Fibroblast of lung (primary cell): ENCODE data around the gene OR51A4. TPM values are rescaled to one million over a fixed set of nuclear protein-coding genes. Genes with fewer than 3 reads are reported as not detected.

ENCODE experiments used
- DNase-seq, 2 donors: peaks; one replicate each; pipeline versions ENCODE4 v3.0.0 to v3.0.0-alpha.2; 2010; ENCODE audit warnings: low read depth in 2 of 2
- H2AFZ ChIP-seq: 2 replicates; pipeline ENCODE4 v1.5.1; 2012; ENCODE audit warnings: low read length, control low read depth, inconsistent platforms
- H3K27ac ChIP-seq: 2 replicates; pipeline ENCODE4 v1.5.1; 2011; ENCODE audit warnings: low read length, control low read depth; ENCODE audit not compliant: insufficient read depth
- H3K27me3 ChIP-seq: 2 replicates; pipeline ENCODE4 v1.5.1; 2011; ENCODE audit warnings: mild to moderate bottlenecking, low read length; ENCODE audit not compliant: control insufficient read depth, insufficient read depth
- H3K36me3 ChIP-seq: 2 replicates; pipeline ENCODE4 v1.5.1; 2011; ENCODE audit warnings: low read length; ENCODE audit not compliant: control insufficient read depth, insufficient read depth
- H3K4me1 ChIP-seq: 2 replicates; pipeline ENCODE4 v1.5.1; 2011; ENCODE audit warnings: low read length; ENCODE audit not compliant: control insufficient read depth, insufficient read depth; ENCODE audit errors: extremely low read depth
- H3K4me2 ChIP-seq: 2 replicates; pipeline ENCODE4 v1.5.1; 2011; ENCODE audit warnings: low read length, control low read depth; ENCODE audit not compliant: insufficient read depth; ENCODE audit errors: extremely low read depth
- H3K4me3 ChIP-seq, 4 experiments: fragments of 200-600 bp in 1 of 4; sonication (generic) in 1 of 4; replicated peaks in 1 of 4; 2 replicates each; pipeline ENCODE4 v1.5.1; 2011 to 2016; ENCODE audit warnings: low read length in 4 of 4, low read depth in 3 of 4, mild to moderate bottlenecking in 3 of 4, control low read depth in 2 of 4, inconsistent platforms in 1 of 4, mixed read lengths in 1 of 4; ENCODE audit not compliant: insufficient read depth in 1 of 4; ENCODE audit errors: control extremely low read depth in 1 of 4
- H3K79me2 ChIP-seq: 2 replicates; pipeline ENCODE4 v1.5.1; 2012; ENCODE audit warnings: mild to moderate bottlenecking, low read length, inconsistent platforms; ENCODE audit not compliant: control insufficient read depth, insufficient read depth
- H3K9ac ChIP-seq: 2 replicates; pipeline ENCODE4 v1.5.1; 2011; ENCODE audit warnings: mild to moderate bottlenecking, low read length, control low read depth; ENCODE audit not compliant: insufficient read depth
- H3K9me3 ChIP-seq: 2 replicates; pipeline ENCODE4 v1.5.1; 2012; ENCODE audit warnings: low read depth, low read length; ENCODE audit not compliant: control insufficient read depth, insufficient read depth
- H4K20me1 ChIP-seq: 2 replicates; pipeline ENCODE4 v1.5.1; 2011; ENCODE audit warnings: low read length; ENCODE audit not compliant: control insufficient read depth, insufficient read depth; ENCODE audit errors: extremely low read depth
- EZH2 ChIP-seq: IDR thresholded peaks from 2 replicates; pipeline ENCODE4 v1.5.1; 2012; ENCODE audit warnings: low read length, control low read depth, mild to moderate bottlenecking; ENCODE audit errors: missing control alignments
- polyA plus RNA-seq, 2 donors: library from polyadenylated mRNA; depleted of rRNA in 1 of 2; stranded (reverse) in 1 of 2; unstranded in 1 of 2; fragments of >200 nt; gene quantifications; 2 replicates each; pipeline ENCODE4 v1.2.1, GENCODE V29; 2011 to 2012; ENCODE audit warnings: missing spikeins in 1 of 2
- total RNA-seq: library from RNA; depleted of rRNA; stranded (reverse); fragments of >200 nt; gene quantifications from 2 replicates; pipeline ENCODE4 v1.2.1, GENCODE V29; 2014
- TF ChIP-seq, protein P1 (sequence below), 2 donors: IDR thresholded peaks in 1 of 2; conservative IDR thresholded peaks in 1 of 2; 1 replicate in 1 of 2; 2 replicates in 1 of 2; pipeline ENCODE4 v1.5.1; 2011 to 2012; ENCODE audit warnings: low read length in 2 of 2, control low read depth in 1 of 2, inconsistent platforms in 1 of 2, low read depth in 1 of 2, mild to moderate bottlenecking in 1 of 2

The OR51A4 gene
- total and polyA plus RNA-seq, 2 donors (not counting 1 experiment from before 2014, with no cell fraction given) = not detected

DNA sequence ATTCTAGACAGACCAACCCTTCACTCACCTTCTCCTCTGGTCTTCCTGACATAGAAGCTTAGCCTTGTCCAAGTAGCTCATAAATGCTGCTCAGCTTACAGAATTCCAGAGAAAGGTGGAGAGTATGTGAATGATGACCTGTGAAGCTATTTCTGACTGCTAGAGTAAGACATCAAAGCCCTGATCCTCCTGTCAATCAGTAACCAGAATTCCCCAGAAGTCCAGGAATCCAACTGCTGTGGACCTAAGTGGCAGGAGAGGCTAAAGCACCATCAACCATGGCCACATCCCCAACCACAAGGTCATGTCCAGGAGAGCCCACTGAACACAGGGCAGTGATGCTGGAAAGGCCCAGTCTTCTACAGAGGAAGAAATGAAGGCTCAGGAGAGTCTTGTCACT lies 30.8 kb downstream of the OR51A4 start:
- Histone ChIP-seq H3K79me2 (no peaks in the 10 kb centered on the region), H3K36me3 (no peaks in the 10 kb centered on the region), H3K27ac (no peak overlapping the region), H3K4me2 (no peak overlapping the region), H3K27me3 (no peaks in the 10 kb centered on the region), H3K4me1 (no peaks in the 10 kb centered on the region), H3K4me3 (no peak overlapping the region), H4K20me1 (no peaks in the 10 kb centered on the region), H3K9ac (no peak overlapping the region), H2AFZ (no peak overlapping the region), H3K9me3 (no peaks in the 10 kb centered on the region)
- TF ChIP-seq, protein P1, sequence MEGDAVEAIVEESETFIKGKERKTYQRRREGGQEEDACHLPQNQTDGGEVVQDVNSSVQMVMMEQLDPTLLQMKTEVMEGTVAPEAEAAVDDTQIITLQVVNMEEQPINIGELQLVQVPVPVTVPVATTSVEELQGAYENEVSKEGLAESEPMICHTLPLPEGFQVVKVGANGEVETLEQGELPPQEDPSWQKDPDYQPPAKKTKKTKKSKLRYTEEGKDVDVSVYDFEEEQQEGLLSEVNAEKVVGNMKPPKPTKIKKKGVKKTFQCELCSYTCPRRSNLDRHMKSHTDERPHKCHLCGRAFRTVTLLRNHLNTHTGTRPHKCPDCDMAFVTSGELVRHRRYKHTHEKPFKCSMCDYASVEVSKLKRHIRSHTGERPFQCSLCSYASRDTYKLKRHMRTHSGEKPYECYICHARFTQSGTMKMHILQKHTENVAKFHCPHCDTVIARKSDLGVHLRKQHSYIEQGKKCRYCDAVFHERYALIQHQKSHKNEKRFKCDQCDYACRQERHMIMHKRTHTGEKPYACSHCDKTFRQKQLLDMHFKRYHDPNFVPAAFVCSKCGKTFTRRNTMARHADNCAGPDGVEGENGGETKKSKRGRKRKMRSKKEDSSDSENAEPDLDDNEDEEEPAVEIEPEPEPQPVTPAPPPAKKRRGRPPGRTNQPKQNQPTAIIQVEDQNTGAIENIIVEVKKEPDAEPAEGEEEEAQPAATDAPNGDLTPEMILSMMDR (conservative IDR thresholded peaks at IDR 0.05 in 1 of 2, IDR thresholded peaks at IDR 0.05 in 1 of 2; ENCODE audit: low read depth in 1 of 2, low read length in 2 of 2) = no peak
- TF ChIP-seq EZH2 = no peak
- no peak for DNase-seq

DNA sequence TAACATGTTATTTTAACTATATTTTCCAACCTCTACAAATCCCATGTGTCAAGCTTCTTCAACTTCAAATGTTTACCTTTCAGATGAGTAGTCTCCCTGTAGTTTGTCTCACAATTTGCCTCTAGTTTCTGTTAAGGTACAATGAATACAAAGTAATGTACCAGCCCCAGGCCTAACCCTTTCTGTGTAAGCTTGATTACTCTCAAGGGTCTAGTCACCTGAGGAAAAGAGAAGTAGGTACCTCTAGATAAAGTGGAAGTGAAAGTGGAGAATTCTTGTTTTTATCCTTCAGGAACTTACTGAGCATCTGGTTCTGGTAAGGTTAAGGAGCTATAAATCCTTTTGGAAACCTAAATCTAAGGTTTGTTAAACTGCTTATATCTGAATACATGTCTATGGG lies 43.9 kb downstream of the OR51A4 start, which contains the start of gene OR51A7:
Gene OR51A7 (plus strand): TSS at position 300 of the 400 bp plus-strand sequence. CDS start 3,587 bp downstream, outside the sequence.
- H3K4me2 ChIP-seq = no peak within 1 kb of the TSS
- DNase-seq = no peak
- no peak within 1 kb of the TSS for H3K9ac ChIP-seq
- H3K79me2 ChIP-seq = no peaks in the 10 kb centered on the region
- no peak within 1 kb of the TSS for H3K4me3 ChIP-seq
- no peaks in the 10 kb centered on the region for H4K20me1 ChIP-seq
- no peak for TF ChIP-seq EZH2
- TF ChIP-seq, protein P1 (conservative IDR thresholded peaks at IDR 0.05 in 1 of 2, IDR thresholded peaks at IDR 0.05 in 1 of 2; ENCODE audit: low read depth in 1 of 2, low read length in 2 of 2) = no peak
- H3K27ac ChIP-seq = no peak within 1 kb of the TSS
- H3K36me3 ChIP-seq = no peaks in the 10 kb centered on the region
- H3K27me3 ChIP-seq = no peaks in the 10 kb centered on the region
- H3K4me1 ChIP-seq = no peaks in the 10 kb centered on the region
- no peak within 1 kb of the TSS for H2AFZ ChIP-seq
- no peaks in the 10 kb centered on the region for H3K9me3 ChIP-seq

Other genes with a start within 250 kb of the OR51A4 start
- gene OR51E2, start 249.8 kb downstream of the OR51A4 start, total RNA-seq = not detected in 2 replicates
- gene OR51E2, start 249.8 kb downstream of the OR51A4 start, polyA plus RNA-seq = 0.02 TPM in 1 of 2 replicates, not detected in the other
- not detected in 2 replicates for gene MMP26, start 242.8 kb downstream of the OR51A4 start, total RNA-seq
- not detected in 2 replicates for gene MMP26, start 242.8 kb downstream of the OR51A4 start, polyA plus RNA-seq
- gene OR51F1, start 177.7 kb downstream of the OR51A4 start, total RNA-seq = not detected in 2 replicates
- gene OR51F1, start 177.7 kb downstream of the OR51A4 start, polyA plus RNA-seq = not detected in 2 replicates
- not detected in 2 replicates for gene OR52R1, start 143.2 kb downstream of the OR51A4 start, total RNA-seq
- gene OR52R1, start 143.2 kb downstream of the OR51A4 start, polyA plus RNA-seq = not detected in 2 replicates
- gene OR51F2, start 126.3 kb downstream of the OR51A4 start, total RNA-seq = not detected in 2 replicates
- gene OR51F2, start 126.3 kb downstream of the OR51A4 start, polyA plus RNA-seq = not detected in 2 replicates
- gene OR51S1, start 98.4 kb downstream of the OR51A4 start, total RNA-seq = not detected in 2 replicates
- gene OR51S1, start 98.4 kb downstream of the OR51A4 start, polyA plus RNA-seq = not detected in 2 replicates
- not detected in 2 replicates for gene OR51T1, start 65.7 kb downstream of the OR51A4 start, total RNA-seq
- not detected in 2 replicates for gene OR51T1, start 65.7 kb downstream of the OR51A4 start, polyA plus RNA-seq
- not detected in 2 replicates for gene OR51A7, start 43.8 kb downstream of the OR51A4 start, total RNA-seq
- gene OR51A7, start 43.8 kb downstream of the OR51A4 start, polyA plus RNA-seq = not detected in 2 replicates
- not detected in 2 replicates for gene OR51G2, start 28.3 kb downstream of the OR51A4 start, total RNA-seq
- not detected in 2 replicates for gene OR51G2, start 28.3 kb downstream of the OR51A4 start, polyA plus RNA-seq
- gene OR51G1, start 23.3 kb downstream of the OR51A4 start, total RNA-seq = not detected in 2 replicates
- gene OR51G1, start 23.3 kb downstream of the OR51A4 start, polyA plus RNA-seq = not detected in 2 replicates
- gene OR51A2, start 8.1 kb upstream of the OR51A4 start, total RNA-seq = not detected in 2 replicates
- gene OR51A2, start 8.1 kb upstream of the OR51A4 start, polyA plus RNA-seq = not detected in 2 replicates
- not detected in 2 replicates for gene OR51L1, start 47.2 kb upstream of the OR51A4 start, total RNA-seq
- not detected in 2 replicates for gene OR51L1, start 47.2 kb upstream of the OR51A4 start, polyA plus RNA-seq
- not detected in 2 replicates for gene OR52J3, start 98.9 kb upstream of the OR51A4 start, total RNA-seq
- not detected in 2 replicates for gene OR52J3, start 98.9 kb upstream of the OR51A4 start, polyA plus RNA-seq
- not detected in 2 replicates for gene OR52E2, start 112.0 kb upstream of the OR51A4 start, total RNA-seq
- not detected in 2 replicates for gene OR52E2, start 112.0 kb upstream of the OR51A4 start, polyA plus RNA-seq
- not detected in 2 replicates for gene OR52E1, start 122.0 kb upstream of the OR51A4 start, total RNA-seq
- not detected in 2 replicates for gene OR52E1, start 122.0 kb upstream of the OR51A4 start, polyA plus RNA-seq
- gene OR52A5, start 190.8 kb upstream of the OR51A4 start, total RNA-seq = not detected in 2 replicates
- not detected in 2 replicates for gene OR52A5, start 190.8 kb upstream of the OR51A4 start, polyA plus RNA-seq
- gene OR52A1, start 207.2 kb upstream of the OR51A4 start, total RNA-seq = not detected in 2 replicates
- not detected in 2 replicates for gene OR52A1, start 207.2 kb upstream of the OR51A4 start, polyA plus RNA-seq